HG03457 (cell line): ENCODE results near the gene DDX54.
A peak's percentile ranks its signal among the peaks of the same experiment; 100 is the strongest.

Source experiments
- ATAC-seq: cut with Tn5 transposase; IDR thresholded peaks from one replicate; pipeline ENCODE4 v1.9.1; 2021; ENCODE audit warnings: moderate number of reproducible peaks; ENCODE audit not compliant: unreplicated experiment

DDX54 gene

DNA sequence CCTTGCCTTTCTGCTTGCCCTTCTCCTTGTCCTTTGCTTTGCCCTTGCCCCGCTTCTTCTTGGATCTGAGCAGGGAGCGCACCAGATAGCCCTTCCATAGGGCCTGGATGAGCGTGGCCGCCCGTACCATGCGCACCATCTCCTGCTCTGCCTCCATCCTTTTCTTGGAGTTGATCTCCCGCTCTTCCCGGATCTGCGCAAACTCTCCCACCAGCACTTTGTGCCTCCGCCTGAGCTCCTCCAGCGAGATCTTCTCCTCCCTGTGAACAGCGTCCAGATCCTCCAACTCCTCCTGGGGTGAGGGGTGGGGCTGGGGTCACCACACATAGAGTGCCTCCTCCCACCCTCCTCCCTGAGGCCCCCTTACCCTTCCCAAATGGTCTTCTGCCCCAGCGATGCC is 10.3 kb upstream of the DDX54 start:
- ATAC-seq, result no peak

- no peak for ATAC-seq
These were observed 9.7 kb upstream of the DDX54 start for GRCh38 chr12:113194971-113195391.

GRCh38 chr12:113191227-113191626 is 5.9 kb upstream of the DDX54 start:
- ATAC-seq, result no peak

DNA sequence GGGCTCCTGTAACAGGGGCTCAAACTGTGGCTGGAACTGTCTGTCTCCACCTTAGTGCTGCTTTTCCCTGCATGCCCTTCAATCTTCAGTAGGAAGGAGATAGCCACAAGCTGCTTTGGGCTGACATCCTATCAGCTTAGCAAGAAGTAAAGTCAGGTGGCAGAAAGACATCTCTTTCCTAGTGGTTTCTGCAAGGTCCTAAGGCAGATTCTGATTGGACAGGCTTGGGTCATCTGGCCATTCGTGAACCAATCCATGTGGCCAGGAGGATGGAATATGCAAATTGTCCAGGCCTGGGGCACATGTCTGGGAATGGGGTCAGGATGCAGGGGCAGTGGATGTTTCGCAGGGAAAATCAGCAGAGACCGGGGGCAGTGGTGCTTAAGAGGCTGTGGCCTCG is 5.5 kb upstream of the DDX54 start:
- no peak for ATAC-seq

DNA sequence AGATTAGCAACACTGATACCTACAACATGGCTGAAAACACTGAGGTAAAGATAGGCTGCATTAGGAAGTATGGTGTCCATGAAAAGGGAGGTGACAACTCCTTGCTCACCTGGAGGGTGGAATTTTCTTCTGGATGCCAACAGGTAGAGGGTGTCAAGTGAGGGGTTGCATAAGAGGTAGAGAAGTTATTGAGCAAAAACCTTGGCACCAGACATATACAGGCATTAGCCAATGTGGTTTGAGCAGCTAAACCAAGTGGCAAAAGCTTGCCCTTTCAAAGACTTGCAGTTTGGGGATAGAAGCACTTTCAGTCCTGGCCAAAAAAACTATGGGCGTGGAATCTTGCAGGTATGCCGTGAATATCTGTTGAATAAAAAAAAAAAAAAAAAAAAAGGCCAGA is 4.1 kb upstream of the DDX54 start:
- no peak for ATAC-seq

DNA sequence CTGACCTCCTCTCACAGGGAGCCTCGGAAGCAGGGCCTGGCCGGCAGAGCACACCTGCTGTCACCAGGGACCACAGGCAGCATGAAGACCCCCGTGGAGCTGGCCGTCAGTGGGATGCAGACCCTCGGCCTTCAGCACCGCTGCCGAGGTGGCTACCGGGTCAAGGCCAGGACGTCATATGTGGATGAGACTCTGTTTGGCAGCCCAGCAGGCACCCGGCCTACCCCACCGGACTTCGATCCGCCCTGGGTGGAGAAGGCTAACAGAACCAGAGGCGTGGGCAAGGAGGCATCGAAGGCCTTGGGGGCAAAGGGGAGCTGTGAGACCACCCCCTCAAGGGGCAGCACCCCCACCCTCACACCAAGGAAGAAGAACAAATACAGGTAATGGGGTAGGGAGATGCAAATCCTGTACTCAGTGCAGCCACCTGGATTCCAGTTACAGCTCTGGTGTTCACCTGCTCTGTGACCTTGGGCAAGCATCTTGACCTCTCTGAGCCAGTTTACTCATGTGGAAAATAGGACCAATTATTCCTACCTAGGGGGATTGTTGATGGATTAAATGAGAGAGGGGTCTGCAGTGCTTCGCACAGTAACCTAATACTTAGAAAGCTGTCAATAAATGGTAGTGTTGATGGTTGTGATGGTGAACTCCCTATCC is 1.5 kb upstream of the DDX54 start:
- ATAC-seq, result no peak

- no peak for ATAC-seq
These were observed 721 bp upstream of the DDX54 start for GRCh38 chr12:113186033-113186365.

GRCh38 chr12:113184900-113185179 is 438 bp downstream of the DDX54 start:
- ATAC-seq, result peak; percentile 64

GRCh38 chr12:113184098-113184899 is 979 bp downstream of the DDX54 start:
- ATAC-seq, result peak; percentile 26

DNA sequence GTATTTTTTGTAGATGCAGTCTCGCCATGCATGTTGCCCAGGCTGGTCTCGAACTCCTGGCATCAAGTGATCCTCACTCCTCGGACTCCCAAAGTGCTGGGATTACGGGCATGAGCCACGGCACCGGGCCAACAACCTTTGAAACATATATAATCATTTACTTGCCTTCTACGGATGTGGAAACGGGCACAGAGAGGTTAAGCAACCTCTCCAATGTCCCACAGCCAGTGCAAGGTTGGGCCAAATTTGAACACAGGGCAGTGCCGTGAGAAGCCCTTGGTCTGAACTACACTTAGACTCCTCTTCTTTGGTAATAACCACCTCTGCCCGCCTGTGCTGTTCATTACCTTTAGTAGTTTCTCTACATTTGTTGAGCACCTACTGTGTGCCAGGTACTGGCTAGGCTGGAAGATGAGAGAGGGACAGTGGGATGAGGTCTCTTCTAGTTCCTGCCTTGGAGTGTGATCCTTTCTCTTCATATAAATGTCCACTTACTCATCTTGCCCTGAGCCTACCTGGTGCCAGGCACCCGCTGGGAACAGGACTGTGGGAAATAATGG is 2.2 kb downstream of the DDX54 start:
- ATAC-seq, result no peak

- ATAC-seq, result no peak
These were observed 3.3 kb downstream of the DDX54 start for GRCh38 chr12:113181975-113182374.

DNA sequence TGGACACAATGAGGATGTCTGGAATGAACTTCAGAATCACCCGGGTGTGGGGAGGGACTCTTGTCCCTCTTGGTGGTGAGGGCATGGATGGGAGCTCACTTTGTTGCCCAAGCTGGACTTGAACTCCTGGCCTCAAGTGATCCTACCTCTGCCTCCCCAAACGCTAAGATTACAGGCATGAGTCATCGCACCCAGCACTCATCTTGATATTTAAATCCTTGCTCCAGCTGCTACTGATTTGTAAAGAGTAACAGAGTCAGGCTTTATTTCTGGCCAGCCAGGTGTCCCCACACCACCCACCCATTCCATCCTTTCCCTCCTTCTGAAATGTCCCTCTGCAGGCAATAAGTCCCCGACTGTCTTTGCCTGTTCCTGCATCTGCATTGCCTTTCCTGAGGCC is 4.9 kb downstream of the DDX54 start:
- no peak for ATAC-seq

- ATAC-seq, result no peak
These were observed 6.3 kb downstream of the DDX54 start for GRCh38 chr12:113179023-113179422.

- no peak for ATAC-seq
These were observed 10.6 kb downstream of the DDX54 start for GRCh38 chr12:113174461-113175384.

GRCh38 chr12:113173081-113173698 is 12.1 kb downstream of the DDX54 start:
- ATAC-seq, result no peak

GRCh38 chr12:113172185-113172584 is 13.1 kb downstream of the DDX54 start:
- ATAC-seq, result no peak

DNA sequence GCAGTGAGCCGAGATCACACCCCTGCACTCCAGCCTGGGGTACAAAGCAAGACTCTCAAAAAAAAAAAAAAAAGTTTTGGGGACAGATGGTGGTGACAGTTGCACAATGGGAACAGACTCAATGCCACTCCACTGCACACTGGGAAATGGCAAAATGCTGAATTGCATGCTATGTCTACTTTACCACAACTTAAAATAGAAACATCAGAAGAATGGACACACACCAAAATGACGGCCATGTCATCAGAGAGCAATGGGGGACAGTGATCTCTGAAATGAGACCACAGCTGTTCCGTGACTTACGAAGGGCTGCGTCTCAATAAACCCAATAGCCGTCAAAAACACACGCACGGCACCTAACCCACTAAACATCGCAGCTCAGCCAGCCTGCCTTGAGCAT is 13.7 kb downstream of the DDX54 start:
- ATAC-seq, result no peak

GRCh38 chr12:113170926-113171325 is 14.4 kb downstream of the DDX54 start:
- no peak for ATAC-seq

GRCh38 chr12:113170457-113170856 is 14.8 kb downstream of the DDX54 start:
- ATAC-seq, result no peak

DNA sequence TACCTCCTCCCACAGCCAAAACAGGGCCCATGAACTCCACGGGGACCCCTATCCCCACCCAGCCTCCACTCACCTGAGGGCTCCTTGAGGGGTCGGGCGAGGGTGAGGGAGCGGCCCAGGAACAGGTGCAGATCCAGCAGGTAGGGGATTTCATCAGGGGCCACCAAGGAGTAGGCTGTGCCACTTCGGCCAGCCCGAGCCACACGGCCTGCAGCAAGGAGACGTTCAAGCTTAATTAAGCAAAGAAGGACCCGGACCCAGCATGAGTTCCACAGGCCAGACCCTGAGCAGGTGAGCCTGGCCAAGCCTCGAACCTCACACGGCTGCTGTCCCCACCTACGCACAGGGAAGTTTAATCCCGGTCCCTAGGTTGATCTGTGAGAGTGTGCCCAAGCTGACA is 15.6 kb downstream of the DDX54 start:
- no peak for ATAC-seq

- ATAC-seq, result no peak
These were observed 17.4 kb downstream of the DDX54 start for GRCh38 chr12:113167868-113168267.
